A549 treated with CORT108297 at 1 μM for 4 hours (cell line): ENCODE data around the gene ACADSB. TPM values are rescaled to one million over a fixed set of nuclear protein-coding genes. Genes with fewer than 3 reads are reported as not detected.

Experiments
- total RNA-seq: library from RNA; stranded (reverse); fragments of 200-300 nt; extraction: Qiagen RNA extraction; gene quantifications from 5 replicates; pipeline ENCODE4 v1.2.3, GENCODE V29; 2022

The ACADSB gene
- 6.0 to 8.6 TPM (median 7.8 TPM) in 5 replicates for total RNA-seq

DNA sequence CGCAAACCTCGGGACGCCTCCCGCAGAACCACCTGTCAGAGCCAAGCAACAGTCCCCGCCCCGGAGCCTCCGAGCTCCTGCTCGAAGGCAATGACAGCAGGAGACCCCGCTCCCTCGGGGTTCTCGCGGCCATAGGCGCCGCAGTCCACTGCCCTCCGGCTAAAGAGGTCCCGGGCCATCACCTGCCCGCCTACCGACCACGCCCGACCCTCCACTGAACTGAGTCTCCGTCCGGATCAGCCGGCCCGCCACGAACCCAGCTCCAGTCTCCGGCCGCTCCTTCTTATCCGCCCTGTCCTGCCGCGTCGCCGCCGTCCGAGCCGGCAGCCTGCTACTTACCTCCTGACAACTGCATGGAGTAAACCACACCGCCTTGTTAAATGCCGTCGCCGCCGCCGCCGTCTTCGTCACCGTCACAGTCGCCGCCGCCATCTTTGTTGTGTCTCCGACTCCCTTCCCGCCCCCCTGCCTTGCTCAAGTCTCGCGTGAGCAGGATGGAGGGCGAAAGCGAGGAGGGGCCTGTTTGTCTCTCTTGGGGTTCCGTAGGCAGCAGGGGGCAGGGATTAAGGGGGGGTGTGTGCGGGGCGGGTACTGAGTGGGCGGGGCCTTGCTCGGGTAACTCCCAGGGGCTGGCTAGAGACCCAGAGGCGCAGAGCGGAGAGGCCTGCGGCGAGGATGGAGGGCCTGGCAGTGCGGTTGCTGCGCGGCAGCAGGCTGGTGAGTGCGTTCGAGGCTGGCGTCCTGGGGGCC lies at the start of gene ACADSB, which contains the start of gene IKZF5:
TSS of gene ACADSB (plus strand) at position 652 of the 750 bp plus-strand sequence. CDS start at position 676, 24 bp downstream.
TSS of gene IKZF5 (minus strand) at position 441 of the 750 bp plus-strand sequence. CDS start 10,170 bp downstream, outside the sequence.

DNA sequence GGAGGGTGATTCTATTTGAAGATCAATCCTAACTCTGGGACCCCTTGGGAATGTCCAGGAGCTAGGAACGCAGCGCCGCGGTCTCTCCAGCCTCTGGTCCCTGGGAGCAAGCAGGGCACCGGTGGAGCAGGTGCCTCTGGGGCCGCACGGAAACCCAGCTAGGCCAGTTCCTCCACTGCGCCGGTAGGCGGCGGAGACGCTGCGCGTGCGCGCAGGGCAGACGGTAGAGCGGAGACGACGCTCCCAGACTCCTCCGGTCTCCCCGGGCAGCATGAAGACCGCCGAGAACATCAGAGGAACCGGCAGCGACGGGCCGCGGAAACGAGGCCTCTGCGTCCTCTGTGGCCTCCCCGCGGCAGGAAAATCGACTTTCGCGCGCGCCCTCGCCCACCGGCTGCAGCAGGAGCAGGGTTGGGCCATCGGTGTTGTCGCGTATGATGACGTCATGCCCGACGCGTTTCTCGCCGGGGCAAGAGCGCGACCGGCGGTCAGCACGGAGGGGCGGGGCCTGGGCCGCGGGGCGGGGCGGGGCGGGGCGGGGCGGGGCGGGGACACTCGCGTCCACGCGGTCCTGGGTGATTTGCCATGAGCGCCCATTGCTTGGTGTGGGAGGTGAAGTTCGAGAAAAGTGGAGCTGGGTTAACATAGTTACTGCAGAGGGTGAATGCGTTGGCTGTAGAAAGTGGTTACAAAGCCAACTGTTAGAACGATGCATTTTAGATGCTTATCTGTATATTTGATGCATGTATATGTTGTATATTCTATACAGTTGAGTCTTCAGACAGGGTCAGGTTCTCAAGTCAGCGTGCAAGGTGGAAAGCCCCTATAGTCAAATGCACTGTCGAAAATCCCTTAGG lies 28.4 kb upstream of the ACADSB start, which contains the start of gene PSTK:
TSS of gene PSTK (plus strand) at position 193 of the 857 bp plus-strand sequence. CDS start at position 272, 79 bp downstream.

Other genes with a start within 250 kb of the ACADSB start
- gene CUZD1, start 163.1 kb upstream of the ACADSB start, total RNA-seq, result 1.2 to 1.7 TPM (median 1.5 TPM) in 5 replicates
- 14.1 to 15.2 TPM (median 15.0 TPM) in 5 replicates for gene FAM24B, start 129.4 kb upstream of the ACADSB start, total RNA-seq
- gene FAM24A, start 98.4 kb upstream of the ACADSB start, total RNA-seq, result not detected in 5 replicates
- 7.2 to 9.5 TPM (median 9.2 TPM) in 5 replicates for gene C10orf88, start 54.8 kb upstream of the ACADSB start, total RNA-seq
- 3.5 to 5.4 TPM (median 4.7 TPM) in 5 replicates for gene PSTK, start 28.6 kb upstream of the ACADSB start, total RNA-seq
- gene IKZF5, start 211 bp upstream of the ACADSB start, total RNA-seq, result 5.7 to 7.9 TPM (median 6.4 TPM) in 5 replicates
- 0.09 TPM in 1 of 5 replicates, not detected in the others for gene HMX3, start 127.0 kb downstream of the ACADSB start, total RNA-seq
- gene HMX2, start 139.1 kb downstream of the ACADSB start, total RNA-seq, result 0.08 to 0.14 TPM (median 0.11 TPM) in 4 of 5 replicates, not detected in the other
- gene BUB3, start 145.4 kb downstream of the ACADSB start, total RNA-seq, result 169 to 206 TPM (median 178 TPM) in 5 replicates